HG02981 (cell line): ENCODE data around the gene ENPP5.
"Not testable (repeated sequence)": the region's sequence is repeated elsewhere in the genome, so short reads cannot be mapped to it uniquely, and the experiment has no call there.

Source experiments
- ATAC-seq: cut with Tn5 transposase; IDR thresholded peaks from one replicate; pipeline ENCODE4 v1.9.1; 2021; ENCODE audit warnings: mild to moderate bottlenecking, moderate library complexity; ENCODE audit not compliant: unreplicated experiment

ENPP5 gene

DNA sequence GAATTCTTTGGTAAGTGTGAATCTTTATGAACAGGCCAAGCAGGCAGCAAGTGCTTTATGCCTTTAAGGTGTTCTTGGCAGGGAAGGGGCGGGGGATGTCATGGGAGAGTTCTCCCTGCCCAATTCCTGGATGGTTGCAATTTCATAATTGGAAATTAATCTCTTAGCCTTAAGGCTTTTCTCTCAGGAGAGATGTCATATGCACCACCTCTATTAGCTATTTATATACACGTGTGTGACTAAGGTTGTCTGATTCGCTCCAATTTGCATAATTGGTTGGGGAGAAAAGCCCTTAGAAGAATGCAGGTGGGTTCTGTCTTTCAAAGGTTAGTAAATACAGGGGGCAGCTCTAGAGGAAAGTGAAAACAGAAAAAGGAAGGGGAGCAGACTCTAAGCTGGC lies 5.2 kb upstream of the ENPP5 start:
- no peak for ATAC-seq

DNA sequence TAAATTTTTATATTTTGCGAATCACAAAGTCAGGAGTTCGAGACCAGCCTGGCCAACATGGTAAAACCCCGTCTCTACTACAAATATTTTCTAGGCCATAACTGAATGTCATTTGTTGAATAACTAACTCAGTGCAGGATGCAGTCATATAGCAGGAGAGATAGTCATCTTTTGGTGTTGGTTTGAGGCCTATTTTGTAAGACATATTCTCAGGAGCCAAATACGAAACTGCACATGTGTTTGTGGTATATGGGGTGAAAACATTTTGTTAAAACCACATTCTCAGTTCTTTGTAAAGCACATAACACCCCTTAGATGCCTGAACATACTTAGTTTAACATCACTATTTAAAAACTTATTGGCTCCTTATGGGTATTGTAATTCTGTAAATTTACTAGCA lies 4.7 kb upstream of the ENPP5 start:
- ATAC-seq: peak; percentile 80

DNA sequence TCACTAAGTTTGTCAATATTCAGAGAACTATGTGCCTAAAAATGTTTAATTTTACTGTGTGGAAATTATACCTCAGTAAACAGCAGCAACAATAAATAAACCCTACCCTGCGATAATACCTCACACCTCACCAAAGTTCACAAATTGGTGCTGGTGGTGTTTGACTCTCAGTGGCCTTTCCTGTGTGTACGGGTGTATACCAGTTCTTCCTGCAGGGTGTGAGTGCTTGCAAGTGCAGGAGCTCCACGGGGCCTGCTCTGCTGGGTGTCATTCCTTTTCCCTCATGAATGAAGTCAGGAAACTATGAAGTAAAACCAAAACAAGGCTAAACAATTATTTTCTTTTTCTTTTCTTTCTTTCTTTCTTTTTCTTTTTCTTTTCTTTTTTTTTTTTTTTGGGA lies 4.1 kb upstream of the ENPP5 start:
- no peak for ATAC-seq

DNA sequence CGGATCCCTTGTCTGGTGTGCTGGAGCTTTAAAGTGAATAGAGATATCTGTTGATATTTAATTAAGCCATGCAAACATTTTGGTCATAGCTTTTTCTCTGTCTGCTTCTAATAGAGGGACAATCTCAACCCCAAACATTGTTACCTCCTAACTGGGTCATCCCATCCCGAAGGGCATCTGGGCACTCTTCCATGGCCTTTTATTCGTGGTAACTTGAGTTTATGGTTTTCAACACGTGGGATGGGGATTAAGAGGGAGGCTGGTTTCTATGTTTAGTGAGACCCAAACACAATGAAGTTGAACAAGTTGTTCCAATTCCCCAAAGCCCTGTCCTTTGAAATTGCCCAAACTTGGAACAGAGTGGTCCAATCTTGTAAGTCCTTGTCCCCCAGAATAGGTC lies 1.4 kb upstream of the ENPP5 start:
- no peak for ATAC-seq

DNA sequence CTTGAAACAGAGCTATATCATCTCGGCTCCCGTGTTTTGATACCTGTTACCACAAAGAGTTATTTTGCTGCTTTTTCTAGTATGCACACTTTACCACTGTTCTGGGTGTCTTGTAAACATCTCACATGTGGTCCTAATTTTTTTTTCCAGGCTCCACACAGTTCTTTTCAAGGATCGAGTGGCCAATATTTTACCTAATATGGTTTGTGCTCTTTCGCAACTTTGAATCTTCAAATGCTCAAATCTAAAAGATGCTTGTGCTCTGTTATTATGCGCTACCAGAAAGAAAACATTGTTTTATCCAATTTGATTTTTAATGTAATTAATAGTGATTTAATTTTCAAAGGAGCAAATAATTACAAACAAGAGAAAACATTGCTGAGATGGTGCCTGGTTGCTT lies 10.7 kb downstream of the ENPP5 start:
- ATAC-seq: no peak

DNA sequence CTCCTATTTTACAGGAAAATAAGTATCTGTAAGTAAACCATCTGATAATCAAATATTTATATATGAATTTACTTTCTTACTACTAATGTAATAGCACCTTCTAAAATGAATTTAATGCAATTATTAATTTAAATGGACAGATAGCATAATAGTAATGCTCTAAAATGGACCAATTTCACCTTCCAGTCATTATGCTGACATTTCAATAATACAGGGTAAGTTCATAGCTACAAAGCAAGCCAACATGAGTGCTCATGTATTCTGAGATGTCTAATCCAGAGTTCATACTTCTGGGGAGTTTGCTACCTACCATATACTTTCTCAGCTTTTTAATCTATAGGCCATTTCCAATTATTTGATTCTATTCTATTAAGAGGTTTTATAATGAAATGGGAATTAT lies 11.6 kb downstream of the ENPP5 start:
- no peak for ATAC-seq

DNA sequence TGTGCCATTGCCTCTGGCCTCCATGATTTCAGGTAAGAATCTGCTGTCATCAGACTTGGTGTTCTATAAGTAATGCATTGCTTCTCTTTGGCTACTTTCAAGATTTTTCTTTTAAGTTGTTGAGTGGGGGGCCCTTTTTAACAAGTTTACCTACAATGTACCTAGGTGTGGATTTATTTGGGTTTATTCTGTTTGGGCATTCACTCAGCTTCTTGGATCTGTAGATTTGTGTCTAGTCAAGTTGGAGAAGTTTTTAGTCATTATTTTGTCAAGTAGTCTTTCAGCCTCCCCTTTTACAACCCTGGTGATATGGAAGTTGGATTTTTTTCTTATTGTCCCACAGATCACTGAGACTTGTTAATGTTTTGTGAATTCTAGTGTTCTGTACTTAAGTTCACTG lies 14.1 kb downstream of the ENPP5 start:
- ATAC-seq: no peak

DNA sequence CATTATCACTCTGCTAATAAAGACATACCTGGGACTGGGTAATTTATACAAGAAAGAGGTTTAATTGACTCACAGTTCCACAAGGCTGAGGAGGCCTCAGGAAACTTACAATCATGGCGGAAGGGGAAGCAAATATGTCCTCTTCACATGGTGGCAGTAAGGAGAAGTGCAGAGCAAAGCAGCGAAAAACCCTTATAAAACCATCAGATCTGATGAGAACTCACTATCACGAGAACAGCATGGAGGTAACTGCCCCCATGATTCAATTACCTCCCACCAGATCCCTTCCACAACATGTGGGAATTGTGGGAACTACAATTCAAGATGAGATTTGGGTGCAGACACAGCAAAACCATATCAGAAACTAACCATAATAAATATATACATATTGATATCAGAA lies 21.7 kb downstream of the ENPP5 start:
- ATAC-seq: not testable (repeated sequence)

DNA sequence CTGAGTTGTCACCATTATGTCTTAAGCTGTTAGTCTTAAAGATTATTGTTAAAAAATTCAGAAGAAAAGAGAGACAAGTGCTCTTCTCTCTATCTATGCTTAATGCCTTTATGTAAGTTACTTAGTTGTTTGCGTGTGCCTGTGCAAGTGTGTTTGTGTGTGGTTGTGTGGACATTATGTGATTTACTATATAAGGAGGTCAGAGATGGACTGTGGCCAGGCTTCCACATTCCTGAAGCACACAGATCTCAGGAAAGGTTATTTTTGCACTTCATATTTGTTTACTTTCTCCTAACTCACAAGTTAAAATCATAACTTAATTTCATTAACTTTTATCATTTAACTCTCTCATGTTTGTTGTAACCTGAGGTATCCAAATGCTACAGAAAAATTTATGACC lies 26.5 kb downstream of the ENPP5 start:
- no peak for ATAC-seq

DNA sequence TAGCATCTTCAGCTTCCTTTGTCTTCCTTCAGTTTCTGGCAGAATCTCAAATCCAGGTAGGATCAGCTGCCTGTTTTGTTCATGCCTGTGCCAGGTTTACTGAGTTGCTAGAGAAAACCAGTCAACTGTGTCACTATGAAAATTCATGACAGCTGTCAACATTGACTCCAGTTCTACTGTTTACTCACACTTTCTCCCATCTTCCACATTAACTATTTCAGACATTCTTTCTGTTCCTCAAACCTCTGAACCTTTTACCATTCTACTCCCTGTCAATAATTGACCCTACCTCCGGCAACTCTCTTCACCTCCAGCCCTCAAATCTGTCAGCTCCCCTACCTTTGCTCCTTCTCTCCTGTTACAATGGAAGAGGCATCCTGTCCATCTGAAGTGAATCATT lies 32.5 kb downstream of the ENPP5 start:
- peak; percentile 79 for ATAC-seq

DNA sequence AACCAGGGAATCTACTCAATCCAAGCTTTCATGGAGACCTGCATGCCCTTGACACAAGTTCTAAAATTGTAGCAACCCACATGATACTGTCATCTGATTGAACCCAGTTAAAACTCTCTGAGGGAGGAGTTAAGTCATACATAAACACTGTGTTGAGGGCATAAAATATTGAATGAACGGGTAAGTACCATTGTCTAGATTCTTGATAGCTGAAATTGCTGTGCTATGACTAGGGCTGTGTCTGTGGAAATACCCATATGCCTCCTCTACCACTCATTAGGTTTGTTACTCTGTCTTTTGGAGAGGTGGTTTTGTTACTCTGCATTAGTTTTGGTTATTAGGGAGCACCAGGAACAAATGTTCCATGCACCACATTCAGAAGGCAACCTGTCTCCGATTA lies 33.4 kb downstream of the ENPP5 start:
- peak; percentile 51 for ATAC-seq

DNA sequence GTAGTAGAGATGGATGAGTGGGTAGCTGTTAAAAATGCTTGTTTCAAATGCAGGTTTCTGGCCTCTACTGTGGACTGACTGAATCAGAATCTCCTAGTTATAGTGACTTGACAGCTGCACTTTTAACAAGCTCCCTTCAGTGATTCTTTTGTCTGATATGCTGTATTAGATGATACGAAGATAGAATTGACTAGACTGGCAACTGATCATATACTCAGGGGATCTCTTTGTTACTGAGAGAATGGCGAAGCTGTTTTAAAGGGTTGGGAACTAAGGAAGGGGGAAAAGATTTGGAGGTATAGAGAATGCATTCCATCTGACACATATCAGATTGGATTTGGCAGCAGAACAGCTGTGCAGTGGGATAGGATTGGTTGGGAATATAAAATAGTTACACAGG lies 33.9 kb downstream of the ENPP5 start:
- no peak for ATAC-seq

DNA sequence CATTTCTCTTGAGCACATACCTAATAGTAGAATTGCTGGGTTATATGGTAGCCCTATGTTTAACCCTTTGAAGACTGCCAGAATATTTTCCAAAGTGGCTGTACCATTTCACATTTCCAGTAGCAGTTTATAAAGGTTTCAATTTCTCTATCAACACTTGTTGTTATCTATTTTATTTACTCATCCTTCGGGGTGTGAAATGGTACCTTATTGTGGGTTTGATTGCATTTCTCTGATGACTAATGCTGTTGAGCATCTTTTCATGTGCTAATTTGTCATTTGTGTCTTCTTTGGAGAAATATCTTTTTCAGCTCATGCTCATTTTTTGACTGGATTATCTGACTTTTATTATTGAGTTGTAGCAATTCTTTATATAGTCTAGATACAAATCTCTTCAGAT lies 35.6 kb downstream of the ENPP5 start:
- no peak for ATAC-seq

DNA sequence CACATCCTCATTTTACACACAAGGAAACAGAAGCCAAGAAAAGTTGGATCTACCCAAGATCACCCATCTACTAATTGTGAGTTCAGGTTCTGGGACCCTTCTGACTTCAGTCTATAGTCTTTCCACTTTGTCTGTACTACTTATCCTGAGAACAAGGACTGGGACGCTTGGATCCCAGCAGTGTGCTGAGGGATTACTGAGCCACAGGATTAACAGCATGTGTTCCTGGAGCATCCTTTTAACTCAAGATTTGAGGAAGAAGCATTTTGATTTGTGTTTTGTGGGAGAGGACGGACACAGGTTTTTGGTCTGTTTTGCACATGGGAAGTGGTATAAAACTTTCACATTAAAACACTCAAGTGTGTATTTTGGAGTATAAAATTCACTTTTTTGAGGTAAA lies 36.6 kb downstream of the ENPP5 start:
- ATAC-seq: no peak

DNA sequence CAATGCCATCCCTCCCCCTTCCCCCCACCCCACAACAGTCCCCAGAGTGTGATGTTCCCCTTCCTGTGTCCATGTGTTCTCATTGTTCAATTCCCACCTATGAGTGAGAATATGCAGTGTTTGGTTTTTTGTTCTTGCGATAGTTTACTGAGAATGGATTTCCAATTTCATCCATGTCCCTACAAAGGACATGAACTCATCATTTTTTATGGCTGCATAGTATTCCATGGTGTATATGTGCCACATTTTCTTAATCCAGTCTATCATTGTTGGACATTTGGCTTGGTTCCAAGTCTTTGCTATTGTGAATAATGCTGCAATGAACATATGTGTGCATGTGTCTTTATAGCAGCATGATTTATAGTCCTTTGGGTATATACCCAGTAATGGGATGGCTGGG lies 39.5 kb downstream of the ENPP5 start:
- ATAC-seq: not testable (repeated sequence)

DNA sequence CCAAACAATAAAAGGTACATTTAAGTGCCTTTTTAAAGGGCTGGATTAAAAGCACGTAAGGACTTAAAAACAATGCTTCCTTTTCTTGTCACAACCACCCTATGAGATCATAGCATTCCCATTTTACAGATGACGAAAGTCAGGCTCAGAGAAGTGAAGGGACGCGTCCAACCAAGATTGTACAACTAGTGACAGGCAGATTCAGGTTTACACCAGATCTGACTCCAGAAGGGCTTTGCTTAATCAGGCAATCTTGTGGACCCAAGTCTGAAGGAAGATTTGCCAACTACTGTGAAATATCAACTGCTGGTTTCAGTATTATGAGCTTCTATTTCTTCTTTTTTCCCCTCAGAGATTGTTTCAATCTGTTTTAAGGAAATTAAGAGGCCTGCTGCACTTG lies 40.1 kb downstream of the ENPP5 start:
- no peak for ATAC-seq

DNA sequence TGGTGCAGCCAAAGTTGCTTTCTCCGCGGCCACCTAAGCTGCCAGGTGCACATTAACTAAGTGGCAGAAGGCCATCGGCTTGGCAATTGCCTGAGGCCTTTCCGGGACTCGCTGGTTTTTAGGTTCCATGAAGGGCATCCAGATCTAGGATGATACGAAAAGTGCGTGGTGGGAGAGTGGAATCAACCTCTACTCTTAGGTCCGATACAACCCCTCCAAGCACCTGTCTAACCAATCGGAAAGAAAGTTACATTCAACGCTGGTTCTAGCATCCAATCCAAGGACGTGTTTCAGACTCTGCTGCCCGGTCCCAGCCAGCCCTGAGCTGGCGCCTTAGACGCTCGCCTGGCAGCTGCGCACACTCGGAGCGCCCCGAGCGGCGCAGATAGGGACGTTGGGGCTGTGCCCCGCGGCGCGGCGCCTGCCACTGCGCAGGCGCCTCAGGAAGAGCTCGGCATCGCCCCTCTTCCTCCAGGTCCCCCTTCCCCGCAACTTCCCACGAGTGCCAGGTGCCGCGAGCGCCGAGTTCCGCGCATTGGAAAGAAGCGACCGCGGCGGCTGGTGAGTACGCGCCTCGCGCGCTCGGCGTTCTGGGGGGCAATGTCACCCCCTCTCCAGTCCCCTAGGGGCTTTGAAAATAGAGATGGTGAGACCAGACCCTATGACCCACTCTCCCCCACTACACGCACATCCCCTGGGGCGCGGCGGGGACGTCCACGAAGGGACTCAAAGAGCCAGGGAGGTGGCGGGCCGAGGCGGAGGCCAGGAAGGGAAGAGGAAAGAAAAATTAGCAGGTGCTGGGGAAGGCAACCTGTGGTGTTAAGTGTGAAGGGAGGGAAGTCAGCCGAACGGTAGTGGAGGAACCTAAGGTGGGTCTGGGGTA lies 40.9 kb downstream of the ENPP5 start, which contains the start of gene ENPP4:
ENPP4 (plus strand) TSS at position 361 of the 883 bp plus-strand sequence. CDS start 9,595 bp downstream, outside the sequence.
- ATAC-seq: peak; percentile 98

DNA sequence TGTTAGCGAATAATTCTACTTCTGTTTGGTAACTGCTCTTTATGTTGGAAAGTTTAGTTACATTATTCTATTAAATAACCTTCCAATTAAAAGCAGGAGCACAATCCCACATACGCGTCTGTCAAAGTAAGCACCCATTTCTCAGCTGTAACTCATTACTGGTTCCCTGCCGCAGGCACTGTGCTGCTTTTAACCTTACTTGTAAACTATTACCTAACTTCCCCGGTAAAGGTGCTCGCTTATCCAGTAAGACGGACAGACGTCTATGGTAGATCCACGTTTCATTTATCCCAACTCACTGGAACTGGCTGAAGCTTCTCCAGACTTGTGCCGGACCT lies 41.5 kb downstream of the ENPP5 start:
- ATAC-seq: peak; percentile 5

DNA sequence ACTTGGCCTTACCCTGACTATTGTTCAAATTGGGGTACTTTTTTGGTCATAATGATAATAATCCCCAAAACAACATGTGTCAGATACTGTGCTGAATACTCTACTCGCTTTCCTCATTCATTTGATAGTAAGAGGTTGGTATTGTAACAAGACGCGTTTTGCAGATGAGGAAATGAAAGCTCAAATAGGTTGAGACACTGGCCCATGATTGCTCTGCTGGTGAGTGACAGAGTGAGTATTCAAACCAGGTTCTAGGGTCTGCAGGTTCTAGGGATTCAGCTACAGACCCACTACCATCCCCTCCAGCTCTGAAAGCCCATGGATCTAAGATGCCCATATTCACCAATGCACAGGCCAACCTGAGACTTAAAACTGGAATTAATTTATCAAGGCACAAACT lies 42.3 kb downstream of the ENPP5 start:
- no peak for ATAC-seq

DNA sequence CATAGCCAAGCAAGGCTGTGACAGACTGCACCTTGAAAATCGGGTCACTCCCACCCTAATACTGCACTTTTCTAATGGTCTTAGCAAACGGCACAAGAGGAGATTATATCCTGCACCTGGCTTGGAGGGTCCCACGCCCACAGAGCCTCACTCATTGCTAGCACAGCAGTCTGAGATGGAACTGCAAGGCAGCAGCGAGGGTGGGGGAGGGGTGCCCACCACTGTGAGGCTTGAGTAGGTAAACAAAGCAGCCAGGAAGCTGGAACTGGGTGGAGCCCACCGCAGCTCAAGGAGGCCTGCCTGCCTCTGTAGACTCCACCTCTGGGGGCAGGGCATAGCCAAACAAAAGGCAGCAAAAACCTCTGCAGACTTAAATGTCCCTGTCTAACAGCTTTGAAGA lies 51.1 kb downstream of the ENPP5 start:
- not testable (repeated sequence) for ATAC-seq

DNA sequence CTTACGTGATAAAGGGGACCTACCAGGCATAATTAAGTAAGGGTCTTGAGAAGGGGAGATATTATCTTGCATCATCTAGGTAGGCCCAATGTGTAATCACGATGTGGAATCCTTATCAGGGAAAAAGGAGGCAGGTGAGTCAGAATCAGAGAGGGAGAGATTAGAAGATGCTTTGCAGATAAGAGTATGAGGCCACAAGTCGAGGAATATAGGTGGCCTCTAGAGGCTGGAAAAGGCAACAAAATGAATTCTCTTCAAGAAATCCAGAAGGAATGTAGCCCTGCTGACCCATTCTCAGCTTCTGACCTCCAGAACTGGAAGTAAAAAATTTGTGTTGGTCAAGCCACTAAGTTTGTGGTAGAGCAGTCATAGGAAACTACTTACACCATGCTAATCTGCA lies 51.9 kb downstream of the ENPP5 start:
- no peak for ATAC-seq

DNA sequence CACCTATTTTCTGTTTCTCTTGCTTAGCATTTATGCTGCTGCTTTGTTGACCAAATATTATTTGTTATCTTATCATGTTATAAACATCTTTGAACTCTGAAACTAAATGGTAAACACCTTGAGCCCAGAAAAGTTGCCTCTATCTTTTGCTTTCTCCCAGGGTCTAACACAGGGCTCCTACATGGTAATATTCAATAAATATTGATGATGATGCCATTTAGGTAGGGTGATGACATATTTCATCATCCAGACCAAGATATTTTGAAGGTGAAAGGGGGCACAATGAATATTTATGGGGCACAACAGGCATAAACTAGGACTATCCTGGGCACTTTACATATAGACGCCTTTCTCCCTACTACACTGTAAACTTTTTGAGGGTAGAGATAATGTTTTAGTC lies 52.6 kb downstream of the ENPP5 start:
- ATAC-seq: no peak

DNA sequence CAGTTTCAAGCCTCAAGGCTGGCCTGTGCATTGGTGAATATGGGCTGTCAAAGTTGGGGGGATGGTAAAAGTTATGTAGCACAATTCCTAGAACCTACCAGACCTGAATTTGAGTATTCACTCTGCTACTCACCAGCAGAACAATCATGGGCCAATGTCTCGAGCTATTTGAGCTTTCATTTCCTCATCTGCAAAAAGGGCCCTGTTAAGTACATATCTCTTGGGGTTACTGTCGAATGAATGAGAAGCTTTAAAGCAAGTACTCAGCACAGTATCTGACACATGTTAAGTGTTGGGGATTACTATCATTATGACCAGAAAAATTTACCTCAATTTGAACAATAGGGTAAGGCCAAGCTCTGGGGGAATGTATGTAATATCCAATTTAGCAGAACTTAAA lies 54.5 kb downstream of the ENPP5 start:
- ATAC-seq: no peak
